Ovary (tissue), 9 donors: ENCODE data around the gene TBX21. TPM values are rescaled to one million over a fixed set of nuclear protein-coding genes. Genes with fewer than 3 reads are reported as not detected.

Experiments
- DNase-seq, 5 donors: peaks; one replicate each; pipeline ENCODE4 v3.0.0-alpha.2; 2019 to 2020
- H3K27ac ChIP-seq, 2 donors: fragments of 200-600 bp; one replicate each; pipeline versions ENCODE4 v1.5.1 to v1.8.0; 2019 to 2022
- H3K27me3 ChIP-seq: fragments of 200-600 bp; one replicate; pipeline ENCODE4 v1.8.0; 2022
- H3K36me3 ChIP-seq: fragments of 200-600 bp; sonication (generic); one replicate; pipeline ENCODE4 v1.5.1; 2019
- H3K4me1 ChIP-seq: one replicate; pipeline ENCODE4 v1.8.1; 2013; ENCODE audit warnings: mild to moderate bottlenecking, moderate library complexity; ENCODE audit not compliant: insufficient read depth
- H3K4me3 ChIP-seq: fragments of 200-600 bp; sonication (generic); one replicate; pipeline ENCODE4 v1.5.1; 2017
- H3K9me3 ChIP-seq, 2 donors: fragments of 200-600 bp in 1 of 2; sonication (generic) in 1 of 2; one replicate each; pipeline versions ENCODE4 v1.5.1 to v1.8.1; 2013 to 2019; ENCODE audit warnings: mild to moderate bottlenecking in 1 of 2, moderate library complexity in 1 of 2
- CTCF ChIP-seq, 3 donors: fragments of 450-650 bp in 2 of 3; fragments of 200-600 bp in 1 of 3; IDR thresholded peaks; one replicate each; pipeline versions ENCODE4 v1.5.1 to v1.8.0; 2016 to 2022; ENCODE audit warnings: antibody characterized with exemption in 3 of 3, mild to moderate bottlenecking in 1 of 3
- EP300 ChIP-seq: sonication (generic); formaldehyde crosslinking; IDR thresholded peaks from one replicate; pipeline ENCODE4 v1.6.1; 2017; ENCODE audit warnings: antibody characterized with exemption
- POLR2A ChIP-seq: fragments of 450-650 bp; IDR thresholded peaks from one replicate; pipeline ENCODE4 v1.6.1; 2017; ENCODE audit warnings: antibody characterized with exemption, mild to moderate bottlenecking, moderate library complexity
- WGBS, 3 donors: extraction: QIAGEN DNeasy Blood & Tissue Kit in 1 of 3; methylation state at CpG; one replicate each; pipeline versions ENCODE4 v1.1.5 to v1.1.7; 2013 to 2017; 5-methylcytosine and 5-hydroxymethylcytosine counted together
- intact Hi-C, 4 donors: fragments of 100-400 bp; cut with DNase I; formaldehyde crosslinking; loops; one replicate each; pipeline versions ENCODE4 v1.11.0 to v1.15.1; 2022 to 2023
- polyA plus RNA-seq, 2 donors: library from polyadenylated mRNA; stranded (reverse); fragments of 200-250 nt in 1 of 2; fragments of 350-450 nt in 1 of 2; fragmentation: Illumina TruSeq in 1 of 2; extraction: RNeasy Lipid Tissue Mini Kit (QIAGEN cat#74804) in 1 of 2; gene quantifications; one replicate each; pipeline ENCODE4 v1.2.3, GENCODE V29; 2013 to 2014
- total RNA-seq, 7 donors: library from RNA; depleted of rRNA in 2 of 7; stranded (reverse); fragments of >200 nt in 2 of 7; fragmentation: NEBNext Ultra II Directional in 3 of 7; extraction: Animal tissue kit (Norgen Biotek cat#: 25700) in 3 of 7; gene quantifications; one replicate each; pipeline versions ENCODE4 v1.1.0 to v1.2.4, GENCODE V29; 2016 to 2023
- donor health status: DM: no; HTN: no; CAD: no; lungs with moderate emphysema.
- donor health status: DM: no; HTN: no; CAD: no.
- donor health status: Bipolar disorder and iron deficiency.
- donor health status: DM: yes; HTN: yes; CAD: no.
- donor health status: DM: no; HTN: no; CAD: no.
- donor health status: DM: yes; HTN: yes; CAD: no.

TBX21 gene
- total and polyA plus RNA-seq, 9 donors: 0.12 to 1.4 (median 0.33) TPM; not detected in 1

- Histone ChIP-seq H3K4me1 (peaks cover 2% of the 10 kb centered on the region), H3K4me3 (no peak overlapping the region), H3K27me3 (no peaks in the 10 kb centered on the region), H3K36me3 (no peaks in the 10 kb centered on the region), H3K9me3 (no peaks in the 10 kb centered on the region), H3K27ac (no peak overlapping the region)
- intact Hi-C loops: no loop called here
- WGBS, 3 donors: 33 to 37% (median 36%) methylated on average over 5 of the region's 5 CpGs
- DNase-seq: no peak
- TF ChIP-seq CTCF (IDR thresholded peaks at IDR 0.05) (no peak), EP300 (no peak)
Observed at GRCh38 chr17:47785538-47786123, 52.6 kb downstream of the TBX21 start.

GRCh38 chr17:47789611-47790561 is 56.9 kb downstream of the TBX21 start:
- TF ChIP-seq CTCF (IDR thresholded peaks at IDR 0.05) (peak in 1 of 3 donors; percentile 13), EP300 (no peak)
- WGBS, 3 donors: 1 to 2% (median 2%) methylated on average over 51 to 70 of the region's 70 CpGs
- Histone ChIP-seq H3K9me3 (no peaks in the 10 kb centered on the region), H3K27ac (no peak overlapping the region), H3K4me3 (peak overlapping the region; percentile 29), H3K36me3 (no peaks in the 10 kb centered on the region), H3K4me1 (peaks cover 2% of the 10 kb centered on the region), H3K27me3 (no peaks in the 10 kb centered on the region)
- peak in 2 of 5 donors; percentile 49 to 66 for DNase-seq
- intact Hi-C loops: no loop called here

- Histone ChIP-seq H3K4me1 (peaks cover 2% of the 10 kb centered on the region), H3K9me3 (no peaks in the 10 kb centered on the region), H3K36me3 (no peaks in the 10 kb centered on the region), H3K27ac (no peak overlapping the region), H3K4me3 (no peak overlapping the region), H3K27me3 (no peaks in the 10 kb centered on the region)
- intact Hi-C loops: no loop called here
- TF ChIP-seq POLR2A (no peak), CTCF (IDR thresholded peaks at IDR 0.05) (no peak), EP300 (no peak)
- WGBS, 3 donors: 23 to 40% (median 30%) methylated on average over 3 of the region's 3 CpGs
- no peak for DNase-seq
Observed at GRCh38 chr17:47791025-47791424, 58.0 kb downstream of the TBX21 start.

GRCh38 chr17:47792457-47792856 is 59.4 kb downstream of the TBX21 start:
- intact Hi-C loops: no loop called here
- no peak overlapping the region for H3K27ac ChIP-seq
- no peaks in the 10 kb centered on the region for H3K9me3 ChIP-seq
- H3K4me3 ChIP-seq: no peak overlapping the region
- TF ChIP-seq EP300 (no peak), POLR2A (no peak), CTCF (IDR thresholded peaks at IDR 0.05) (no peak)
- no peak for DNase-seq
- H3K4me1 ChIP-seq: peaks cover 2% of the 10 kb centered on the region
- no peaks in the 10 kb centered on the region for H3K27me3 ChIP-seq
- WGBS, 3 donors: 76 to 84% (median 79%) methylated on average over 1 of the region's 1 CpG
- H3K36me3 ChIP-seq: no peaks in the 10 kb centered on the region
